GM06990 (cell line): ENCODE measurements around the gene SFXN4.

ENCODE experiments used
- DNase-seq: peaks from one replicate; pipeline ENCODE4 v3.0.0-alpha.2; 2011; ENCODE audit not compliant: insufficient read length; ENCODE audit errors: extremely low read depth
- H3K27me3 ChIP-seq: replicated peaks from 2 replicates; pipeline ENCODE4 v1.6.0; 2011; ENCODE audit warnings: low read length; ENCODE audit not compliant: control insufficient read depth, insufficient read depth
- H3K36me3 ChIP-seq: 2 replicates; pipeline ENCODE4 v1.5.1; 2011; ENCODE audit warnings: low read length; ENCODE audit not compliant: control insufficient read depth, insufficient read depth
- H3K4me3 ChIP-seq: replicated peaks from 2 replicates; pipeline ENCODE4 v1.5.1; 2011; ENCODE audit warnings: low read depth, mild to moderate bottlenecking, control low read depth, low read length
- TF ChIP-seq, protein P1 (sequence below): IDR thresholded peaks from 2 replicates; pipeline ENCODE4 v1.5.1; 2011; ENCODE audit warnings: low read length, control low read depth, mild to moderate bottlenecking, inconsistent platforms; ENCODE audit not compliant: insufficient read depth, poor library complexity, severe bottlenecking

The SFXN4 gene, protein sequence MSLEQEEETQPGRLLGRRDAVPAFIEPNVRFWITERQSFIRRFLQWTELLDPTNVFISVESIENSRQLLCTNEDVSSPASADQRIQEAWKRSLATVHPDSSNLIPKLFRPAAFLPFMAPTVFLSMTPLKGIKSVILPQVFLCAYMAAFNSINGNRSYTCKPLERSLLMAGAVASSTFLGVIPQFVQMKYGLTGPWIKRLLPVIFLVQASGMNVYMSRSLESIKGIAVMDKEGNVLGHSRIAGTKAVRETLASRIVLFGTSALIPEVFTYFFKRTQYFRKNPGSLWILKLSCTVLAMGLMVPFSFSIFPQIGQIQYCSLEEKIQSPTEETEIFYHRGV

DNA sequence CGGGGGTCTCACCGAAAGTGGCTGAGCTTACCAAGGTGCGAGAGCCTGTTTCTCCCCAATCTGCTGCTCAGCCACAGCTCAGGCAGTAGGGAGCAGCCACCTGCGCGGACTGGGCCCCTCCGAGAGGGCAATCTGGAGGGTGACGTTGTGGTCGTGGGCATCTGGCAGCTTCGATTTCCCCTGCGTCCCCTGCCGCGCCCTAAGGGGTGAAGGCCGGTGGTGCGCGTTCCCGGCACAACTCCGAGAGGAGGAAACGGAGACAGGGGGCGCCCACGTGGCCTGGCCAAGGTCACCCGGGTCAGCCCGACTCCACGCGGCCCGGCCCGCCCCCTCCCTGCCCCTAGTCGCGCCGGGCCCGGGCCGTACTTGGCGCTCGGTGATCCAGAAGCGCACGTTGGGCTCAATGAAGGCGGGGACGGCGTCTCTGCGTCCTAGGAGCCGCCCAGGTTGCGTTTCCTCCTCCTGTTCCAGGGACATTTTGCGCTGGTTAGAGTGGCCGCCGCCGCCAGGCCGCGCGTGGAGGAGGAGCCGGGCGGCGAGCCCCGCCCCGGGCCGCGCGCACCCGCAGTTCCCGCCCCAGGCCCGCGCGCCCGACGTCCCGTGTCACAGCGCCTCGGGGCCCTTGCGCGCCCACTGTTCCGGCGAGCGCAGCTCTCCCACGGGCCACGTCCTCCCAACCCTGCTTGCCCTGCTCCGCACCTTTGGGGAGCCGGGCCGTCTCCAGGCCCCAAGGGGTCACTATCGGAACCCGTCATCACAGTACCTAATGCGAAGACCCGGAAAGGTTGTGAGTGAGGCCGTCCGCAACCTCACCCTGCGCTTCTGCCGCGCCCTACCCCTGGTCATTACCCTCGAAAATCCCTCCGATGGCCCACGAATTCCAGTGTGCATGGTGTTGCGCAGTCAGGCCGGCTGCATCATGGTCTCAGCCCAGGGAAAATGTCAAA is at the start of gene SFXN4:
SFXN4 (minus strand) TSS at position 544 of the 947 bp plus-strand sequence; CDS start at position 477, 67 bp downstream.
- TF ChIP-seq, protein P1, sequence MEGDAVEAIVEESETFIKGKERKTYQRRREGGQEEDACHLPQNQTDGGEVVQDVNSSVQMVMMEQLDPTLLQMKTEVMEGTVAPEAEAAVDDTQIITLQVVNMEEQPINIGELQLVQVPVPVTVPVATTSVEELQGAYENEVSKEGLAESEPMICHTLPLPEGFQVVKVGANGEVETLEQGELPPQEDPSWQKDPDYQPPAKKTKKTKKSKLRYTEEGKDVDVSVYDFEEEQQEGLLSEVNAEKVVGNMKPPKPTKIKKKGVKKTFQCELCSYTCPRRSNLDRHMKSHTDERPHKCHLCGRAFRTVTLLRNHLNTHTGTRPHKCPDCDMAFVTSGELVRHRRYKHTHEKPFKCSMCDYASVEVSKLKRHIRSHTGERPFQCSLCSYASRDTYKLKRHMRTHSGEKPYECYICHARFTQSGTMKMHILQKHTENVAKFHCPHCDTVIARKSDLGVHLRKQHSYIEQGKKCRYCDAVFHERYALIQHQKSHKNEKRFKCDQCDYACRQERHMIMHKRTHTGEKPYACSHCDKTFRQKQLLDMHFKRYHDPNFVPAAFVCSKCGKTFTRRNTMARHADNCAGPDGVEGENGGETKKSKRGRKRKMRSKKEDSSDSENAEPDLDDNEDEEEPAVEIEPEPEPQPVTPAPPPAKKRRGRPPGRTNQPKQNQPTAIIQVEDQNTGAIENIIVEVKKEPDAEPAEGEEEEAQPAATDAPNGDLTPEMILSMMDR, result peak; percentile 19
- Histone ChIP-seq H3K36me3 (peaks cover 10% of the 10 kb centered on the region), H3K4me3 (peak within 1 kb of the TSS; percentile 93), H3K27me3 (no peaks in the 10 kb centered on the region)
- DNase-seq, result peak; percentile 88

DNA sequence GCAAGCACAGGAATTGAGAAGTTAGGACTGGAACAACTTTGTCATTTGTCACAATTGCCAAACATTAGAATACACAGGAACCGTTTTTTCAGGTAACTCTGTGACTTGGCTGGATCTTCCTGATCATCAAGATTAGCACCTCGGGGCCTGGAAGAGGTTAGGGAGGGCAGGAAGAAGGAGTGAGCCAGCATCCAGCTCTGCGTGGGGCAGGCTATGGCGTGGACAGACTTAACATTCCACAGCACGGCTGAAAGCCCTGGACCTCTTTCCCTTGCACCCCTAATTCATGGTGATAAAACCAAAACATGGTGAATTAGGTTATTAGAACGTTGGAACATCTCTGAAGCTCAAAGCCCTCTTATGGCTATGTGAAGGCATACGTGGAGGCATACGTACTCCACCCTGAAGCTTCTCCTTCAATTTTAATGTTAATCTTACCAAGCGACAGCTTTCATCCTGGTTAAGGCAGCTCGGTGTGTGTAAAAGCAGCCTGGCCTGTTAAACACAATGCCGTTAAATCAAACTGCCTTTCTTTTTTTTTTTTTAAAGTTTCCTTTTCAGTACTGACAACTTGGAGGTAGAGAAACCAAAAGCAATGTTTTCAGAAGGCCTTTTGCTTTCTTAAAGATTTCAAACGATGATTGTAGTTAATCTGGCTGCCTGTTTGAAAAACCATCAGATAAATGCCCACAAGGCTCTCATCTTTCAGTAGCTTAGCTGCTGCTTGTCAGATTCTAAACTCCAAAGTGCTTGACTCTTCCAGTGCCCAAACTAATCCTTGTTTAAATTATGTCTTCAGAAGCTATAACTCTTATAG is 46.3 kb upstream of the SFXN4 start:
- Histone ChIP-seq H3K27me3 (no peaks in the 10 kb centered on the region), H3K36me3 (no peaks in the 10 kb centered on the region; the same call in 1 of the 2 replicates), H3K4me3 (peak overlapping the region; percentile 27; the same call in 1 of the 2 replicates)
- no peak for DNase-seq
- TF ChIP-seq, protein P1, result no peak

DNA sequence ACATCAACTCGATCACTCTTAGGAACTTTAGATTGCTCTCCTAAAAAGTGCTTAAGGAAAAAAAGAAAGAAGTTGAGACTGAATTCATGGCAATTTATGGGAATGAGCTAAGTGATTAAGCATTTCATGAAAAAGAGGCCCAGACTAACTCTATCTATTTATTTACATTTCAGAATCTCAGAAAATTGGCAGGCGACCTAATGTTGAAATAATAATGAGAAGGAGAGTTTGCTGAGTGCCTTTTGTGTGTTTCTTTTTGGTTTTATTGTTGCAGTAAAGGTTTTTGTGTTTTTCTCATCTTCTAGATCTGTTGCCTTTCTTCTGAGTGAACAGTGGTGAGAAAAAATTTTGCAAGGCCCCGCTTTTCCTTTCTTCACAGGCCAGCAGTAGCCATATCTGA is 45.7 kb upstream of the SFXN4 start:
- no peaks in the 10 kb centered on the region for H3K27me3 ChIP-seq
- no peak for DNase-seq
- TF ChIP-seq, protein P1, result no peak
- no peaks in the 10 kb centered on the region; the same call in 1 of the 2 replicates for H3K36me3 ChIP-seq
- H3K4me3 ChIP-seq, result no peak overlapping the region

DNA sequence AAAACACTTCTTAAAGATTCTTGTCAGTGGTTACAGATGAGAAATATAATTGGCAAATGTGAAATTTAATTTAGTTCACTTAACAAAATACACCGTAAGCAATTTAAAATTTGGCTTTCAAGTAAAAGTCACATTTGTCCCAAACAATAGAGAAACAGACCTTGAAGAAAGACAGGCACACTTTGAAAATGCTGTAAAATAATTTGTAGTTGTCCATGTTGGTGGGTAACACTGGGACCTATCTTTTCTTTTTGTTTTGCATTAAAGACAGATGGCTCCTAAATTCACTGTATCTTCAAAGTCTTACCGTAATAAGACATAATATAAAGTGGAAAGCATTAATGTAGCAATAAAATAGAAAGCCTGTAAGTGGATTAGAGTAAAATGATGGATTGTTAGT is 45.1 kb upstream of the SFXN4 start:
- TF ChIP-seq, protein P1, result no peak
- H3K4me3 ChIP-seq, result no peak overlapping the region
- no peak for DNase-seq
- H3K27me3 ChIP-seq, result no peaks in the 10 kb centered on the region
- H3K36me3 ChIP-seq, result no peaks in the 10 kb centered on the region; the same call in 1 of the 2 replicates

DNA sequence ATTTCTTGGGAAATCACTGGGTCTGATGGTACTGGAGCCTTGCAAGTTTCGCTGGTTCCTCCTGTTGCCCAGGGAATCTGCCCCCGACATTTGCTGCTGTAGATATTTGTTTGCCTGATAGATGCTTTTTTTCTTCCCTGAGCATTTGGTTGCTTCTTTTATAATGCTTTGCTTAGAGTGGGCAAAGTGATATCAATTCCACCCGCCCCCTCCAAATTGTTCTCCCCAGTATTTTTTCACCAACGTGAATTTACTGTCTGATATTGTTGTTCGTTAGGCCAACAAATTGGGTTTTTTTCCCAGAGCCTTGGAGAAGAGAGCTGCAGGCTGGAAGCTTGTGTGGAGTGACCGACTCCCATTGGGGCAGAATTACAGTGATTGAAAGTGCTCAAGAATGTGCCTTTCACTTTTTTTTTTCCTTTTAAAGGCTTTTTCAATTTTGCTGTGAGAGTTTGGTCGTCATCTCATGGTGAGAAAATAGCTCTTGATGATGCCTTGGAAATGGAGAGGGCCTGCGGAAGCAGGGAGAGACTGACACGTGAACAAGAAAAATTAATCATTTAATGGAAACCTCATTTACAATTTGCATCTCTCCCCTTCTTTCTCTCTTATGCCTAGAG is 44.3 kb upstream of the SFXN4 start:
- peak overlapping the region; percentile 81 for H3K4me3 ChIP-seq
- no peaks in the 10 kb centered on the region; the same call in 1 of the 2 replicates for H3K36me3 ChIP-seq
- no peaks in the 10 kb centered on the region for H3K27me3 ChIP-seq
- TF ChIP-seq, protein P1, result no peak
- no peak for DNase-seq
